Thymus (tissue), 11 donors: ENCODE data around the gene NRM. TPM values are rescaled to one million over a fixed set of nuclear protein-coding genes. Genes with fewer than 3 reads are reported as not detected.

Experiments used
- DNase-seq, 9 donors: peaks; one replicate each; pipeline ENCODE4 v3.0.0-alpha.2; 2013; ENCODE audit warnings: low spot score in 9 of 9, low read depth in 6 of 9, missing footprints in 1 of 9
- H3K27ac ChIP-seq, 2 donors: one replicate each; pipeline ENCODE4 v1.5.1; 2013; ENCODE audit warnings: control low read depth in 1 of 2, low read depth in 1 of 2, low read length in 1 of 2, mild to moderate bottlenecking in 1 of 2, moderate library complexity in 1 of 2
- H3K27me3 ChIP-seq, 2 donors: one replicate each; pipeline ENCODE4 v1.5.1; 2013; ENCODE audit warnings: low read length in 1 of 2; ENCODE audit not compliant: control insufficient read depth in 2 of 2, insufficient read depth in 1 of 2
- H3K36me3 ChIP-seq, 2 donors: one replicate each; pipeline ENCODE4 v1.5.1; 2013; ENCODE audit warnings: low read length in 1 of 2, mild to moderate bottlenecking in 1 of 2, moderate library complexity in 1 of 2; ENCODE audit not compliant: control insufficient read depth in 2 of 2, insufficient read depth in 2 of 2
- H3K4me1 ChIP-seq, 2 donors: one replicate each; pipeline ENCODE4 v1.5.1; 2013; ENCODE audit warnings: low read length in 2 of 2; ENCODE audit not compliant: control insufficient read depth in 2 of 2, insufficient read depth in 2 of 2
- H3K4me3 ChIP-seq, 2 donors: one replicate each; pipeline ENCODE4 v1.5.1; 2013; ENCODE audit warnings: low read length in 2 of 2, control low read depth in 1 of 2, mild to moderate bottlenecking in 1 of 2
- H3K9me3 ChIP-seq, 2 donors: one replicate each; pipeline ENCODE4 v1.5.1; 2013; ENCODE audit warnings: low read length in 1 of 2, mild to moderate bottlenecking in 1 of 2; ENCODE audit not compliant: control insufficient read depth in 2 of 2, insufficient read depth in 1 of 2
- WGBS: extraction: QIAGEN DNeasy Blood & Tissue Kit; methylation state at CpG from one replicate; pipeline ENCODE4 v1.1.7; 2013; 5-methylcytosine and 5-hydroxymethylcytosine counted together
- polyA plus RNA-seq: library from polyadenylated mRNA; stranded (reverse); fragments of 200-250 nt; gene quantifications from one replicate; pipeline ENCODE4 v1.2.3, GENCODE V29; 2013
- total RNA-seq: library from RNA; stranded (reverse); fragments of 120-200 nt; gene quantifications from one replicate; pipeline ENCODE4 v1.2.4, GENCODE V29; 2013
- donor health status: healthy.

NRM gene
- total and polyA plus RNA-seq, 2 donors = 6.5 to 10.4 TPM

GRCh38 chr6:30685157-30686008 lies 5.4 kb downstream of the NRM start:
- H3K9me3 ChIP-seq = peaks cover 0 to 8% of the 10 kb centered on the region in 2 donors
- WGBS = 24% methylated on average over 29 of the region's 29 CpGs
- H3K27me3 ChIP-seq = no peaks in the 10 kb centered on the region
- peaks cover 33 to 85% of the 10 kb centered on the region in 2 donors for H3K4me1 ChIP-seq
- H3K36me3 ChIP-seq = peaks cover 5 to 19% of the 10 kb centered on the region in 2 donors
- DNase-seq = peak in 3 of 9 donors; percentile 7 to 47 (median 20)
- peak overlapping the region; percentile 65 to 89 for H3K4me3 ChIP-seq
- peak overlapping the region; percentile 98 to 99 for H3K27ac ChIP-seq

- Histone ChIP-seq H3K4me3 (peak overlapping the region; percentile 65 to 89), H3K9me3 (peaks cover 0 to 8% of the 10 kb centered on the region in 2 donors), H3K4me1 (peaks cover 35 to 85% of the 10 kb centered on the region in 2 donors), H3K36me3 (peaks cover 13 to 27% of the 10 kb centered on the region in 2 donors), H3K27me3 (no peaks in the 10 kb centered on the region), H3K27ac (peak overlapping the region; percentile 98 to 99)
- WGBS = 7% methylated on average over 21 of the region's 21 CpGs
- peak in 4 of 9 donors; percentile 33 to 82 (median 66) for DNase-seq
Observed at GRCh38 chr6:30684386-30685156, 6.2 kb downstream of the NRM start.

DNA sequence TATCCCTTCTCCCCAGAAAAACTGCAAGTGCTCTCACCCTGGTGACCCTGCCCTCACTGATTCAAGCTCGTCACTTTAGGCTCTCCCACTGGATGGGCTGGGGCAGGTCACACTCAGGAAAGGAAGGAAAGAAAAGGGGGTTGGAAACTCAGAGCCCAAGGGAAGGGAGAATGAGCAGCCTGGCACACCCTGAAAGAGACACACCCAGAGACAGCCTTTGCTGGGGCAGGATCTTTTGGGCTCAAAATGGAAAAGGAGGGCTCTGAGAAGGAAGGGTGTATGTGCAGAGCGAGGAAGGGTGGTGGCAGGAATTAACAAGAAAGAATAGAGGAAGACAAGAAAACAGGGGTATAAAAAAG lies 6.8 kb downstream of the NRM start:
- 8% methylated on average over 2 of the region's 2 CpGs for WGBS
- Histone ChIP-seq H3K9me3 (peaks cover 0 to 8% of the 10 kb centered on the region in 2 donors), H3K27ac (peak overlapping the region; percentile 98 to 99), H3K4me3 (peak overlapping the region; percentile 65 to 89), H3K4me1 (peaks cover 36 to 84% of the 10 kb centered on the region in 2 donors), H3K36me3 (peaks cover 14 to 32% of the 10 kb centered on the region in 2 donors), H3K27me3 (no peaks in the 10 kb centered on the region)
- peak in 2 of 9 donors; percentile 20 to 37 for DNase-seq

- DNase-seq = peak in 2 of 9 donors; percentile 15 to 37
- Histone ChIP-seq H3K4me1 (peaks cover 36 to 82% of the 10 kb centered on the region in 2 donors), H3K9me3 (peaks cover 0 to 8% of the 10 kb centered on the region in 2 donors), H3K4me3 (peak overlapping the region; percentile 65 to 89), H3K27ac (peak overlapping the region; percentile 98 to 99), H3K36me3 (peaks cover 19 to 37% of the 10 kb centered on the region in 2 donors), H3K27me3 (no peaks in the 10 kb centered on the region)
- 2% methylated on average over 7 of the region's 7 CpGs for WGBS
Observed at GRCh38 chr6:30683183-30683979, 7.4 kb downstream of the NRM start.

DNA sequence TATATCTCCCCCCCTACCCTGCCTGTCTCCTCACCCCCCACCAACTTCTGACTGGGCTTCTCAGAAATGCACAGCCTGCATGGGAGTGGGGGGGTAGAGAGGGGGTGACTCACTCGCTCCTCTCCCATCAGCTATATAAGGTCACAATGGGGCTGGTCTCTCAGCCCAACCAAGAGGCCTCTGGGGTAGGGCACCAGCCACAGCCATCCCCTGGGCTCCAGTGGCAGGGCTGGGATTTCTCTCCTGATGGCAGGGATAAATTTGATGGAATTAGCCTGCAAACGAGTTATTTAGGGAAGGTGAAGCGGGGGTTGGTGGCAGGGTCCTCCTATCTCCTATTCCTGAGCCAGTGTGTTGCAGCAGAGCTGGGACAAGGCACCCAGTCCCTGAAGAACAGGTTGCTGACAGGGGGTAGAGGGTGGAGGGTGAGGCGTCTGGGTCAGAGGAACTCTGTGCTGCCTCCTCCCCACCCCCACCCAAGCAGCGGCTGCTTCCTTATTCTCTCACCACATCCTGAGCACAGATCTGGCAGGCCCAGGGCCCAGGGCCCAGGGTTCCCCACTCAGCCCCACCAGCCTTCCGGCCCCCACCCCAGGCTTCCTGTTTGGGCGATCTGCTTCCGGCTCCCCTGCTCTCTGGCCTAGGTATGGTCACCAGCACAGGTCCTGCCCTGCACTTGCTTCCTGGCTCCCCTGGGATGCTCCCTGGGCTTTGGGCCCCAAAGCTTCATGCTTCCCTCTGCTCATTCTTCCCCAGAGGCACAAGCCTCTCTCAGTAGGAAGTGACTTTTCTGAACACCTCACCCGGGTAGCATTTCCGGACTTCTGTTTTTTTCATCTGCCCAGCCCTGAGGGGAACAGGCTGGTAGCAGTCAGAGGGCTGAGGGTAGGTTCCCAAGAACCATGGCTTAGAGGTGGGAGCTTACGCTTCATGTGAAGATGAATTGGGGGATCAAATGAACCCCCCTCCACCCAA lies 8.4 kb downstream of the NRM start:
- H3K4me1 ChIP-seq = peaks cover 32 to 73% of the 10 kb centered on the region in 2 donors
- H3K4me3 ChIP-seq = peak overlapping the region; percentile 65 to 89
- no peaks in the 10 kb centered on the region for H3K27me3 ChIP-seq
- WGBS = 3% methylated on average over 11 of the region's 11 CpGs
- peaks cover 0 to 8% of the 10 kb centered on the region in 2 donors for H3K9me3 ChIP-seq
- peak overlapping the region; percentile 98 to 99 for H3K27ac ChIP-seq
- H3K36me3 ChIP-seq = peaks cover 29 to 45% of the 10 kb centered on the region in 2 donors
- peak in 7 of 9 donors; percentile 76 to 95 (median 88) for DNase-seq

- H3K27ac ChIP-seq = peak overlapping the region; percentile 98 to 99
- peak in 1 of 9 donors; percentile 7 for DNase-seq
- H3K4me3 ChIP-seq = peak overlapping the region; percentile 65 to 89
- 28% methylated on average over 4 of the region's 4 CpGs for whole genome bisulfite sequencing
- H3K27me3 ChIP-seq = no peaks in the 10 kb centered on the region
- H3K4me1 ChIP-seq = peaks cover 32 to 70% of the 10 kb centered on the region in 2 donors
- H3K9me3 ChIP-seq = peaks cover 0 to 8% of the 10 kb centered on the region in 2 donors
- peaks cover 35 to 52% of the 10 kb centered on the region in 2 donors for H3K36me3 ChIP-seq
Observed at GRCh38 chr6:30681766-30682142, 9.0 kb downstream of the NRM start.

GRCh38 chr6:30679765-30680535 lies 10.8 kb downstream of the NRM start:
- 85% methylated on average over 7 of the region's 7 CpGs for WGBS

More at GRCh38 chr6:30679765-30680535, 10.8 kb downstream of the NRM start:
- no peak for DNase-seq
- Histone ChIP-seq H3K27me3 (no peaks in the 10 kb centered on the region), H3K9me3 (peaks cover 0 to 8% of the 10 kb centered on the region in 2 donors), H3K4me3 (peak overlapping the region; percentile 34 to 35), H3K36me3 (peaks cover 45 to 63% of the 10 kb centered on the region in 2 donors), H3K27ac (peak overlapping the region; percentile 65 to 69), H3K4me1 (peaks cover 24 to 55% of the 10 kb centered on the region in 2 donors)
